ENCODE data around the gene CYB561D1. TPM values are rescaled to one million over a fixed set of nuclear protein-coding genes. Genes with fewer than 3 reads are reported as not detected.

Gene CYB561D1
- total and polyA plus RNA-seq, 9 of the 15 experiments (the other 6 are each of a cell fraction or from before 2014, with no cell fraction given), result 0.71 to 7.2 (median 3.5) TPM

DNA sequence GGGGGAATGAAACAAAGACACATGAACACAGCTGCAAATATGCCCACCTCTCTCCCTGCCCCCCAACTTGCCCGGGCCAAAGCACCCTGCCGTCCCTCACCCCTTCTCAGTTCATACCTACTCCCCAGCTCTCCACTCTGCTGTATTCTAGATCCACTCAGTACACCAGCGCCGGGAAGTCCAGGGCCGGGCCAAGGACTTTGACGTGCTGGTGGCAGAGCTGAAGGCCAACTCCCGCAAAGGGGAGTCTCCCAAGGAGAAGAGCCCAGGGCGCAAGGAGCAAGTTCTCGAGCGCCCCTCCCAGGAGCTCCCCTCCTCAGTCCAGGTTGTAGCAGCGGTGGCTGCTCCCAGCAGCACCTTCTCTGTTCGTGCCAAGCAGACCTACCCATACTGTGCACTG lies 5.2 kb upstream of the CYB561D1 start:
- Histone ChIP-seq H3K4me1 (replicated peaks in 1 of 2; ENCODE audit: control insufficient read depth in 2 of 2, insufficient read depth in 2 of 2, low read length in 2 of 2) (peaks cover 16 to 26% of the 10 kb centered on the region in 2 experiments; a peak in 4 of 5 replicates), H3K9ac (ENCODE audit: insufficient read depth in 1 of 2, low read depth in 2 of 2, low read length in 2 of 2) (no peak overlapping the region), H3K27ac (ENCODE audit: extremely low read depth, low read depth, low read length) (no peak overlapping the region), H3K9me3 (replicated peaks; ENCODE audit: control insufficient read depth, insufficient read depth, low read depth, low read length) (no peaks in the 10 kb centered on the region), H2AFZ (ENCODE audit: low read depth, low read length) (no peak overlapping the region), H3K4me3 (no peak overlapping the region), H3K9me1 (ENCODE audit: control insufficient read depth, insufficient read depth, low read length) (no peaks in the 10 kb centered on the region), H4K20me1 (replicated peaks; ENCODE audit: control insufficient read depth, insufficient read depth, low read length) (no peaks in the 10 kb centered on the region), H3K36me3 (ENCODE audit: control insufficient read depth, insufficient read depth, low read length) (peaks cover 56% of the 10 kb centered on the region; the same call in 2 of the 3 replicates), H3K27me3 (ENCODE audit: control insufficient read depth in 2 of 2, insufficient read depth in 2 of 2, low read length in 2 of 2) (no peaks in the 10 kb centered on the region), H3K79me2 (ENCODE audit: control insufficient read depth, insufficient read depth, low read length) (peaks cover 9% of the 10 kb centered on the region; the same call in 2 of the 3 replicates), H3K4me2 (ENCODE audit: insufficient read depth, low read length) (no peak overlapping the region)
- ATAC-seq (no peak), FAIRE-seq (no peak), DNase-seq (ENCODE audit: extremely low read depth in 1 of 4, low spot score in 3 of 4) (no peak)
- intact Hi-C loops (cut with micrococcal nuclease) (no loop called here), in situ Hi-C loops (cut with MboI) (no loop called here)
- ChIA-PET POLR2A (interaction anchor here (0.6 to 1.5 kb wide), 4 partner anchors 20 to 546 kb away, joined by 3 to 4 read pairs (median 4); partner anchors contain the start of genes SARS1 and STRIP1), CTCF (ENCODE audit: low intra/inter-chr PET ratio) (no interaction called here)
- 80% methylated on average over 12 of the region's 12 CpGs for WGBS (ENCODE audit: insufficient coverage, low coverage, missing lambda C conversion rate)
- BruUV-seq (replicated peaks), result no TSS peak
- TF ChIP-seq PHB (CRISPR knock-in tag; IDR thresholded peaks at IDR 0.05), result 0 out of 2 replicates have a peak, but pooled peaks have one; percentile 17
- TF ChIP-seq ZNF217 (CRISPR knock-in tag; IDR thresholded peaks at IDR 0.05), result no peak
- TF ChIP-seq, protein P1, sequence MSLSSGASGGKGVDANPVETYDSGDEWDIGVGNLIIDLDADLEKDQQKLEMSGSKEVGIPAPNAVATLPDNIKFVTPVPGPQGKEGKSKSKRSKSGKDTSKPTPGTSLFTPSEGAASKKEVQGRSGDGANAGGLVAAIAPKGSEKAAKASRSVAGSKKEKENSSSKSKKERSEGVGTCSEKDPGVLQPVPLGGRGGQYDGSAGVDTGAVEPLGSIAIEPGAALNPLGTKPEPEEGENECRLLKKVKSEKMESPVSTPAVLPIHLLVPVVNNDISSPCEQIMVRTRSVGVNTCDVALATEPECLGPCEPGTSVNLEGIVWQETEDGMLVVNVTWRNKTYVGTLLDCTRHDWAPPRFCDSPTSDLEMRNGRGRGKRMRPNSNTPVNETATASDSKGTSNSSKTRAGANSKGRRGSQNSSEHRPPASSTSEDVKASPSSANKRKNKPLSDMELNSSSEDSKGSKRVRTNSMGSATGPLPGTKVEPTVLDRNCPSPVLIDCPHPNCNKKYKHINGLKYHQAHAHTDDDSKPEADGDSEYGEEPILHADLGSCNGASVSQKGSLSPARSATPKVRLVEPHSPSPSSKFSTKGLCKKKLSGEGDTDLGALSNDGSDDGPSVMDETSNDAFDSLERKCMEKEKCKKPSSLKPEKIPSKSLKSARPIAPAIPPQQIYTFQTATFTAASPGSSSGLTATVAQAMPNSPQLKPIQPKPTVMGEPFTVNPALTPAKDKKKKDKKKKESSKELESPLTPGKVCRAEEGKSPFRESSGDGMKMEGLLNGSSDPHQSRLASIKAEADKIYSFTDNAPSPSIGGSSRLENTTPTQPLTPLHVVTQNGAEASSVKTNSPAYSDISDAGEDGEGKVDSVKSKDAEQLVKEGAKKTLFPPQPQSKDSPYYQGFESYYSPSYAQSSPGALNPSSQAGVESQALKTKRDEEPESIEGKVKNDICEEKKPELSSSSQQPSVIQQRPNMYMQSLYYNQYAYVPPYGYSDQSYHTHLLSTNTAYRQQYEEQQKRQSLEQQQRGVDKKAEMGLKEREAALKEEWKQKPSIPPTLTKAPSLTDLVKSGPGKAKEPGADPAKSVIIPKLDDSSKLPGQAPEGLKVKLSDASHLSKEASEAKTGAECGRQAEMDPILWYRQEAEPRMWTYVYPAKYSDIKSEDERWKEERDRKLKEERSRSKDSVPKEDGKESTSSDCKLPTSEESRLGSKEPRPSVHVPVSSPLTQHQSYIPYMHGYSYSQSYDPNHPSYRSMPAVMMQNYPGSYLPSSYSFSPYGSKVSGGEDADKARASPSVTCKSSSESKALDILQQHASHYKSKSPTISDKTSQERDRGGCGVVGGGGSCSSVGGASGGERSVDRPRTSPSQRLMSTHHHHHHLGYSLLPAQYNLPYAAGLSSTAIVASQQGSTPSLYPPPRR (CRISPR knock-in tag; IDR thresholded peaks at IDR 0.05; ENCODE audit: borderline replicate concordance), result 0 out of 2 replicates have a peak, but pooled peaks have one; percentile 9

Measured in K562 (cell line).